ENCODE measurements around the gene ANXA11. TPM values are rescaled to one million over a fixed set of nuclear protein-coding genes. Genes with fewer than 3 reads are reported as not detected.

The ANXA11 gene
- total RNA-seq, 1 experiment from 2014 or later: 181 TPM

DNA sequence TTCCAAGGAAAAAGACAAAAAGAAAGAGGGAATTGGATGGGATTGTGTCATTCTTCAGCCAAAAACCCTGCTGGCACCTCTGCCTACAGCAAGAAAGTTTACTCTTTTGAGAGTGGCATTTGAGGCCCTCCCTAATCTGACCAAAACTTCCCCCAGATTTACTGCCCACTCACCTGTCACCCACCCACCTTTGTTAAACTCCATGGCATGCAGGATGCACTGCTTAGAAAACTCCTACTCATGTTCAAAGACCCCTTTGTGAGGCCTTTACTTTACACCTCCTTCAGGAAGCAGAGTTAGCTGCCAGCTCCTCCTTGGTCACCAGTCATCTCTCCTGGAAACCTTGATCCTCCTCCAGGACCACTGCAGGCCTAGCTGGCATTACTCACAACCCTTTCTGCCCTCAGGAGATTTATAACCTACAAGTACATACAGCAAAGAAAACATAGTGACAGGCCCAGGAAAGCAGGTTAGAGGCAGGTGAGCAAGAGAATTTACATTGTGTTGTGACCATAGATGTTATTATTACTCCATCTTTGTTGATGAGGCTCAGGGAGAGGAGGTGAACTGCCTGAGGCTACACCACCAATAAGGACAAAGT lies 83.1 kb downstream of the ANXA11 start:
- POLR2A ChIA-PET: no interaction called here
- DNase-seq (ENCODE audit: low read depth, low spot score) (no peak), ATAC-seq (no peak)
- Histone ChIP-seq H3K27ac (ENCODE audit: low read depth, low read length) (no peak overlapping the region), H3K9ac (ENCODE audit: low read length) (no peak overlapping the region), H3K9me3 (ENCODE audit: control insufficient read depth in 1 of 2, insufficient read depth in 1 of 2, low read depth in 1 of 2, low read length in 2 of 2) (no peaks in the 10 kb centered on the region), H3K79me2 (ENCODE audit: insufficient read depth, low read length) (no peaks in the 10 kb centered on the region), H4K20me1 (ENCODE audit: insufficient read depth) (no peaks in the 10 kb centered on the region), H3K4me3 (replicated peaks in 1 of 2; ENCODE audit: low read depth in 1 of 2, low read length in 2 of 2) (no peak overlapping the region), H3K27me3 (ENCODE audit: insufficient read depth, low read length) (0 out of 2 replicates have a peak, but pooled peaks cover 3% of the 10 kb centered on the region), H2AFZ (ENCODE audit: low read depth, low read length, poor library complexity, severe bottlenecking) (no peak overlapping the region), H3K36me3 (ENCODE audit: control insufficient read depth in 1 of 2, insufficient read depth in 2 of 2, low read length in 2 of 2) (no peaks in the 10 kb centered on the region), H3K4me2 (ENCODE audit: low read length) (no peak overlapping the region), H3K4me1 (ENCODE audit: control insufficient read depth in 1 of 2, insufficient read depth in 2 of 2, low read length in 2 of 2) (no peaks in the 10 kb centered on the region), H3K9me2 (ENCODE audit: insufficient read depth) (no peaks in the 10 kb centered on the region)
- BruUV-seq (replicated peaks): no TSS peak
- intact Hi-C loops (cut with micrococcal nuclease): no loop called here
- no peak for TF ChIP-seq ZFX (IDR thresholded peaks at IDR 0.05)
- TF ChIP-seq SRF (IDR thresholded peaks at IDR 0.05; ENCODE audit: low read depth): no peak
- TF ChIP-seq EZH2phosphoT487 (IDR thresholded peaks at IDR 0.05; ENCODE audit: borderline replicate concordance): no peak
- no peak for TF ChIP-seq EGR1 (IDR thresholded peaks at IDR 0.05; ENCODE audit: low read depth)
- no peak for TF ChIP-seq CBX3 (IDR thresholded peaks at IDR 0.05; ENCODE audit: low read depth)
- TF ChIP-seq, protein P1, sequence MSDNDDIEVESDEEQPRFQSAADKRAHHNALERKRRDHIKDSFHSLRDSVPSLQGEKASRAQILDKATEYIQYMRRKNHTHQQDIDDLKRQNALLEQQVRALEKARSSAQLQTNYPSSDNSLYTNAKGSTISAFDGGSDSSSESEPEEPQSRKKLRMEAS (IDR thresholded peaks at IDR 0.05): no peak
- no peak for TF ChIP-seq RAD21 (IDR thresholded peaks at IDR 0.05; ENCODE audit: low read depth)
- no peak for TF ChIP-seq YY1 (IDR thresholded peaks at IDR 0.05; ENCODE audit: extremely low read depth, insufficient replicate concordance, low read depth, low read length)
- no peak for TF ChIP-seq EZH2 (IDR thresholded peaks at IDR 0.05)
- no peak for TF ChIP-seq POLR2AphosphoS5 (IDR thresholded peaks at IDR 0.05; ENCODE audit: low read depth, low read length)
- TF ChIP-seq, protein P2, sequence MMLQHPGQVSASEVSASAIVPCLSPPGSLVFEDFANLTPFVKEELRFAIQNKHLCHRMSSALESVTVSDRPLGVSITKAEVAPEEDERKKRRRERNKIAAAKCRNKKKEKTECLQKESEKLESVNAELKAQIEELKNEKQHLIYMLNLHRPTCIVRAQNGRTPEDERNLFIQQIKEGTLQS (IDR thresholded peaks at IDR 0.05): no peak
- TF ChIP-seq, protein P3, sequence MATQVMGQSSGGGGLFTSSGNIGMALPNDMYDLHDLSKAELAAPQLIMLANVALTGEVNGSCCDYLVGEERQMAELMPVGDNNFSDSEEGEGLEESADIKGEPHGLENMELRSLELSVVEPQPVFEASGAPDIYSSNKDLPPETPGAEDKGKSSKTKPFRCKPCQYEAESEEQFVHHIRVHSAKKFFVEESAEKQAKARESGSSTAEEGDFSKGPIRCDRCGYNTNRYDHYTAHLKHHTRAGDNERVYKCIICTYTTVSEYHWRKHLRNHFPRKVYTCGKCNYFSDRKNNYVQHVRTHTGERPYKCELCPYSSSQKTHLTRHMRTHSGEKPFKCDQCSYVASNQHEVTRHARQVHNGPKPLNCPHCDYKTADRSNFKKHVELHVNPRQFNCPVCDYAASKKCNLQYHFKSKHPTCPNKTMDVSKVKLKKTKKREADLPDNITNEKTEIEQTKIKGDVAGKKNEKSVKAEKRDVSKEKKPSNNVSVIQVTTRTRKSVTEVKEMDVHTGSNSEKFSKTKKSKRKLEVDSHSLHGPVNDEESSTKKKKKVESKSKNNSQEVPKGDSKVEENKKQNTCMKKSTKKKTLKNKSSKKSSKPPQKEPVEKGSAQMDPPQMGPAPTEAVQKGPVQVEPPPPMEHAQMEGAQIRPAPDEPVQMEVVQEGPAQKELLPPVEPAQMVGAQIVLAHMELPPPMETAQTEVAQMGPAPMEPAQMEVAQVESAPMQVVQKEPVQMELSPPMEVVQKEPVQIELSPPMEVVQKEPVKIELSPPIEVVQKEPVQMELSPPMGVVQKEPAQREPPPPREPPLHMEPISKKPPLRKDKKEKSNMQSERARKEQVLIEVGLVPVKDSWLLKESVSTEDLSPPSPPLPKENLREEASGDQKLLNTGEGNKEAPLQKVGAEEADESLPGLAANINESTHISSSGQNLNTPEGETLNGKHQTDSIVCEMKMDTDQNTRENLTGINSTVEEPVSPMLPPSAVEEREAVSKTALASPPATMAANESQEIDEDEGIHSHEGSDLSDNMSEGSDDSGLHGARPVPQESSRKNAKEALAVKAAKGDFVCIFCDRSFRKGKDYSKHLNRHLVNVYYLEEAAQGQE (IDR thresholded peaks at IDR 0.05; ENCODE audit: low read depth): no peak
- TF ChIP-seq, protein P4, sequence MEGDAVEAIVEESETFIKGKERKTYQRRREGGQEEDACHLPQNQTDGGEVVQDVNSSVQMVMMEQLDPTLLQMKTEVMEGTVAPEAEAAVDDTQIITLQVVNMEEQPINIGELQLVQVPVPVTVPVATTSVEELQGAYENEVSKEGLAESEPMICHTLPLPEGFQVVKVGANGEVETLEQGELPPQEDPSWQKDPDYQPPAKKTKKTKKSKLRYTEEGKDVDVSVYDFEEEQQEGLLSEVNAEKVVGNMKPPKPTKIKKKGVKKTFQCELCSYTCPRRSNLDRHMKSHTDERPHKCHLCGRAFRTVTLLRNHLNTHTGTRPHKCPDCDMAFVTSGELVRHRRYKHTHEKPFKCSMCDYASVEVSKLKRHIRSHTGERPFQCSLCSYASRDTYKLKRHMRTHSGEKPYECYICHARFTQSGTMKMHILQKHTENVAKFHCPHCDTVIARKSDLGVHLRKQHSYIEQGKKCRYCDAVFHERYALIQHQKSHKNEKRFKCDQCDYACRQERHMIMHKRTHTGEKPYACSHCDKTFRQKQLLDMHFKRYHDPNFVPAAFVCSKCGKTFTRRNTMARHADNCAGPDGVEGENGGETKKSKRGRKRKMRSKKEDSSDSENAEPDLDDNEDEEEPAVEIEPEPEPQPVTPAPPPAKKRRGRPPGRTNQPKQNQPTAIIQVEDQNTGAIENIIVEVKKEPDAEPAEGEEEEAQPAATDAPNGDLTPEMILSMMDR (IDR thresholded peaks at IDR 0.05 in 2 of 3, conservative IDR thresholded peaks at IDR 0.05 in 1 of 3; ENCODE audit: borderline replicate concordance in 1 of 3, insufficient read depth in 1 of 3, low read depth in 2 of 3, low read length in 2 of 3): no peak
- no peak for TF ChIP-seq ZNF274 (IDR thresholded peaks at IDR 0.05; ENCODE audit: low read depth, low read length)
- no peak for TF ChIP-seq CEBPB (IDR thresholded peaks at IDR 0.05; ENCODE audit: low read depth)
- TF ChIP-seq FOSL1 (IDR thresholded peaks at IDR 0.05; ENCODE audit: low read depth): no peak
- TF ChIP-seq TCF7L2 (IDR thresholded peaks at IDR 0.05; ENCODE audit: borderline replicate concordance, extremely low read depth, insufficient read depth, insufficient read length): no peak
- RAD21 ChIA-PET (ENCODE audit: low non-redundant PET in 1 of 2, low total read pairs in 2 of 2, uncharacterized antibody in 2 of 2, unreplicated experiment in 2 of 2): no interaction called here
- CTCF ChIA-PET: no interaction called here

All from HCT116 (cell line).